Measurements from ENCODE around the gene GAPDH.

GAPDH gene

GRCh38 chr12:6526201-6526600, 8.1 kb upstream of the GAPDH start:
- no peaks in the 10 kb centered on the region for H3K9me3 ChIP-seq (replicated peaks in 1 of 2; ENCODE audit: control insufficient read depth in 2 of 2, insufficient read depth in 1 of 2, low read depth in 1 of 2, low read length in 2 of 2)
- H3K4me2 ChIP-seq (ENCODE audit: insufficient read depth, low read length, poor library complexity, severe bottlenecking), result no peak overlapping the region
- H3K4me3 ChIP-seq (ENCODE audit: low read length in 2 of 2), result no peak overlapping the region
- H3K14ac ChIP-seq (ENCODE audit: low read length), result no peak overlapping the region
- WGBS, 2 donors (ENCODE audit: extremely low coverage in 2 of 2, insufficient read length in 2 of 2, insufficient replicate concordance in 1 of 2), result no CpG with 5 or more reads among the region's 7 CpGs
- H3K27me3 ChIP-seq (ENCODE audit: control insufficient read depth in 3 of 3, insufficient read depth in 3 of 3, low read depth in 1 of 3, low read length in 3 of 3), result no peaks in the 10 kb centered on the region
- no peak overlapping the region for H4K8ac ChIP-seq (ENCODE audit: low read depth, low read length)
- no peak overlapping the region for H3K23ac ChIP-seq (ENCODE audit: low read depth, low read length, poor library complexity)
- no peak overlapping the region for H2AFZ ChIP-seq (ENCODE audit: low read length)
- DNase-seq (ENCODE audit: low spot score), result no peak
- no peak overlapping the region for H3K4ac ChIP-seq (ENCODE audit: low read length)
- peaks cover 87 to 100% of the 10 kb centered on the region in 2 donors for H3K36me3 ChIP-seq (replicated peaks in 1 of 2; ENCODE audit: control insufficient read depth in 2 of 2, insufficient read depth in 2 of 2, low read length in 2 of 2)
- no peak overlapping the region for H3K27ac ChIP-seq (replicated peaks; ENCODE audit: low read length)
- no peak overlapping the region for H2BK12ac ChIP-seq (ENCODE audit: low read length)
- no peaks in the 10 kb centered on the region for H3K4me1 ChIP-seq (ENCODE audit: control insufficient read depth in 2 of 2, insufficient read depth in 1 of 2, low read depth in 1 of 2, low read length in 2 of 2)
- no peak overlapping the region for H2BK15ac ChIP-seq (ENCODE audit: low read length)
- H4K91ac ChIP-seq (ENCODE audit: low read depth, low read length, poor library complexity), result no peak overlapping the region
- no peak overlapping the region for H3K9ac ChIP-seq (ENCODE audit: low read depth, low read length, poor library complexity)
- H3K79me1 ChIP-seq (ENCODE audit: low read depth, low read length), result no peaks in the 10 kb centered on the region
- H2AK5ac ChIP-seq (ENCODE audit: low read depth, low read length), result no peak overlapping the region
- H2BK120ac ChIP-seq (ENCODE audit: low read depth, low read length), result no peak overlapping the region
- H3K18ac ChIP-seq (ENCODE audit: low read length), result no peak overlapping the region
- no peak overlapping the region for H2BK5ac ChIP-seq (ENCODE audit: low read length)

DNA sequence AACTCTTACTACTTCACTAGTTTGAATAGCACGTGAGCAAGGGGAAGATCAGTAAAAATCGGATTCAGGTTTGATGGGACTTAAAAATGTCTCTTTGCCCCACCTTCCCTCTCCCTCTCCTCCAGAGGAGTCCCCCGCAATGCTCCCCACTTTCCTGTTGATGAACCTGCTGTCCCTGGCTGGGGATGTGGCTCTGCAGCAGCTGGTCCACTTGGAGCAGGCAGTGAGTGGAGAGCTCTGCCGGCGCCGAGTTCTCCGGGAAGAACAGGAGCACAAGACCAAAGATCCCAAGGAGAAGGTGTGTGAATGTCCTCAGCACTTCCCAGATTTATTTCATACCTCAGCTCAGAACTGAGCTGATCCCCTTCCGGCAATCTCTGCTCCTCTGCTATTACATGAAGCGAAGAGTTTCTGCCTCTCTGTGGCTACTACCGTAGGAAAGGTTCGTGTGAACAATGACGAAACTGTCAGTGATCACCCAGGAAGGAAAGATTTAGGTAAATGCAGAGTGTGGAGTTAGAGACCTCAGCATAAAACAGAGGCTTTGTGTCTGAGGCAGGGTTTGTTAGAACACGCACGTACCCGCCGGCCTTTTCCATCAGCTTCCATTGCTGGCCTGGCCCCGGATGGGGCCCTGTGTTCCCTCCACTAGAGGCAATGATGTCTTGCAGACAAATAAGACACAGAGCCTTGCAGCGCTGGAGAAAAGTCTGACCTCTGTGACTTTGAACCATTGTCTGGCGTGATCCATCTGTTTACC, 7.4 kb upstream of the GAPDH start:
- Histone ChIP-seq H2BK5ac (ENCODE audit: low read length) (no peak overlapping the region), H2BK15ac (ENCODE audit: low read length) (no peak overlapping the region), H3K9ac (ENCODE audit: low read depth, low read length, poor library complexity) (no peak overlapping the region), H3K36me3 (replicated peaks in 1 of 2; ENCODE audit: control insufficient read depth in 2 of 2, insufficient read depth in 2 of 2, low read length in 2 of 2) (peaks cover 81 to 100% of the 10 kb centered on the region in 2 donors), H3K4me2 (ENCODE audit: insufficient read depth, low read length, poor library complexity, severe bottlenecking) (no peak overlapping the region), H2BK120ac (ENCODE audit: low read depth, low read length) (no peak overlapping the region), H3K79me1 (ENCODE audit: low read depth, low read length) (no peaks in the 10 kb centered on the region), H3K4ac (ENCODE audit: low read length) (no peak overlapping the region), H2BK12ac (ENCODE audit: low read length) (no peak overlapping the region), H3K27me3 (ENCODE audit: control insufficient read depth in 3 of 3, insufficient read depth in 3 of 3, low read depth in 1 of 3, low read length in 3 of 3) (no peaks in the 10 kb centered on the region), H3K9me3 (replicated peaks in 1 of 2; ENCODE audit: control insufficient read depth in 2 of 2, insufficient read depth in 1 of 2, low read depth in 1 of 2, low read length in 2 of 2) (no peaks in the 10 kb centered on the region), H2AFZ (ENCODE audit: low read length) (no peak overlapping the region), H2AK5ac (ENCODE audit: low read depth, low read length) (no peak overlapping the region), H3K4me3 (ENCODE audit: low read length in 2 of 2) (no peak overlapping the region), H3K14ac (ENCODE audit: low read length) (no peak overlapping the region), H3K27ac (replicated peaks; ENCODE audit: low read length) (no peak overlapping the region), H3K4me1 (ENCODE audit: control insufficient read depth in 2 of 2, insufficient read depth in 1 of 2, low read depth in 1 of 2, low read length in 2 of 2) (peaks cover 1 to 4% of the 10 kb centered on the region in 2 donors), H4K8ac (ENCODE audit: low read depth, low read length) (no peak overlapping the region), H4K91ac (ENCODE audit: low read depth, low read length, poor library complexity) (no peak overlapping the region), H3K23ac (ENCODE audit: low read depth, low read length, poor library complexity) (no peak overlapping the region), H3K18ac (ENCODE audit: low read length) (no peak overlapping the region)
- no peak for DNase-seq (ENCODE audit: low spot score)
- no CpG with 5 or more reads among the region's 19 CpGs for WGBS, 2 donors (ENCODE audit: extremely low coverage in 2 of 2, insufficient read length in 2 of 2, insufficient replicate concordance in 1 of 2)

DNA sequence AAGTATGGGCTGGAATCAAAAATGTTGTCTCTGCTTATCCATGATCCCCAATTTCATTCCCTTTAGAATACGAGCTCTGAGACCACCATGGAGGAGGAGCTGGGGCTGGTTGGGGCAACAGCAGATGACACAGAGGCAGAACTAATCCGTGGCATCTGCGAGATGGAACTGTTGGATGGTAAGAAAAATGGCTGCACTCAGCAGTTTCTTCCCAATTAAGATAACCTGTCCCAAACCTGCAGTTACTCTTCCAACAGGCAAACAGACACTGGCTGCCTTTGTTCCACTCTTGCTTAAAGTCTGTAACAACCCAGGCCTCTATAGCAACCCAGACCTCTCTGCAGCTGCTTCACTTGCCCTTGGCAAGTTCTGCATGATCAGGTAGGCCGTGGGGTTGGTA, 6.6 kb upstream of the GAPDH start:
- Histone ChIP-seq H3K14ac (ENCODE audit: low read length) (no peak overlapping the region), H3K9ac (ENCODE audit: low read depth, low read length, poor library complexity) (no peak overlapping the region), H3K27me3 (ENCODE audit: control insufficient read depth in 3 of 3, insufficient read depth in 3 of 3, low read depth in 1 of 3, low read length in 3 of 3) (no peaks in the 10 kb centered on the region), H3K27ac (replicated peaks; ENCODE audit: low read length) (no peak overlapping the region), H3K9me3 (replicated peaks in 1 of 2; ENCODE audit: control insufficient read depth in 2 of 2, insufficient read depth in 1 of 2, low read depth in 1 of 2, low read length in 2 of 2) (no peaks in the 10 kb centered on the region), H3K23ac (ENCODE audit: low read depth, low read length, poor library complexity) (no peak overlapping the region), H2AFZ (ENCODE audit: low read length) (no peak overlapping the region), H3K4me1 (ENCODE audit: control insufficient read depth in 2 of 2, insufficient read depth in 1 of 2, low read depth in 1 of 2, low read length in 2 of 2) (peaks cover 9 to 11% of the 10 kb centered on the region in 2 donors), H3K4me3 (ENCODE audit: low read length in 2 of 2) (no peak overlapping the region), H2AK5ac (ENCODE audit: low read depth, low read length) (no peak overlapping the region), H2BK12ac (ENCODE audit: low read length) (no peak overlapping the region), H2BK5ac (ENCODE audit: low read length) (no peak overlapping the region), H3K4ac (ENCODE audit: low read length) (no peak overlapping the region), H3K4me2 (ENCODE audit: insufficient read depth, low read length, poor library complexity, severe bottlenecking) (no peak overlapping the region), H3K36me3 (replicated peaks in 1 of 2; ENCODE audit: control insufficient read depth in 2 of 2, insufficient read depth in 2 of 2, low read length in 2 of 2) (peaks cover 74 to 96% of the 10 kb centered on the region in 2 donors), H2BK120ac (ENCODE audit: low read depth, low read length) (no peak overlapping the region), H4K91ac (ENCODE audit: low read depth, low read length, poor library complexity) (no peak overlapping the region), H4K8ac (ENCODE audit: low read depth, low read length) (no peak overlapping the region), H2BK15ac (ENCODE audit: low read length) (no peak overlapping the region), H3K18ac (ENCODE audit: low read length) (no peak overlapping the region), H3K79me1 (ENCODE audit: low read depth, low read length) (no peaks in the 10 kb centered on the region)
- no peak for DNase-seq (ENCODE audit: low spot score)
- WGBS, 2 donors (ENCODE audit: extremely low coverage in 2 of 2, insufficient read length in 2 of 2, insufficient replicate concordance in 1 of 2), result no CpG with 5 or more reads among the region's 4 CpGs

DNA sequence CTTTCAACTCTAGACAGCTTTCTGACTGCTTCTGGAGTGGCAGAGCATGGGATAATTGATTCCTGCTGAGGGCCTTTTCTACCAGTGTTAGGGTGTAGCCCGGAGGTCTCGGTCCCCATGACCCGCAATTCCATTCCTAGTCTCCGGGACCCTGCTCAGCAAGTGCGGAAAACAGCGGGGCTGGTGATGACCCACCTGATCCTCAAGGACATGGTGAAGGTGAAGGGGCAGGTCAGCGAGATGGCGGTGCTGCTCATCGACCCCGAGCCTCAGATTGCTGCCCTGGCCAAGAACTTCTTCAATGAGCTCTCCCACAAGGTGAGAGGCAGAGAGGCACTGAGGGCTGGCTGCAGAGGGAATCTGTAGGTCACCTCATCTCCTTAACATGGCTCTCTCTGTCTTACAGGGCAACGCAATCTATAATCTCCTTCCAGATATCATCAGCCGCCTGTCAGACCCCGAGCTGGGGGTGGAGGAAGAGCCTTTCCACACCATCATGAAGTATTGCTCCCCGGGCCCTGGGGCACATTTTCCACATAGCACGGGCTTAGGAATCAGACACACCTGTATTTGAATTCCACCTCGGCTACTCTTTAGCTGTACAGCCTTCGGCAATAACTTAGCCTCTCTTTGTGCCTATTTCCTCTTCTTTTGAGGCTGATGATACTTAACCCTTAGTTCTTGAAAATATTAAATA, 5.6 kb upstream of the GAPDH start:
- H4K91ac ChIP-seq (ENCODE audit: low read depth, low read length, poor library complexity), result no peak overlapping the region
- no peak overlapping the region for H3K4me3 ChIP-seq (ENCODE audit: low read length in 2 of 2)
- H3K79me1 ChIP-seq (ENCODE audit: low read depth, low read length), result no peaks in the 10 kb centered on the region
- H2AFZ ChIP-seq (ENCODE audit: low read length), result no peak overlapping the region
- peaks cover 68 to 86% of the 10 kb centered on the region in 2 donors for H3K36me3 ChIP-seq (replicated peaks in 1 of 2; ENCODE audit: control insufficient read depth in 2 of 2, insufficient read depth in 2 of 2, low read length in 2 of 2)
- no peak overlapping the region for H2BK12ac ChIP-seq (ENCODE audit: low read length)
- peaks cover 12% of the 10 kb centered on the region in 2 donors for H3K4me1 ChIP-seq (ENCODE audit: control insufficient read depth in 2 of 2, insufficient read depth in 1 of 2, low read depth in 1 of 2, low read length in 2 of 2)
- H3K4ac ChIP-seq (ENCODE audit: low read length), result no peak overlapping the region
- H3K23ac ChIP-seq (ENCODE audit: low read depth, low read length, poor library complexity), result no peak overlapping the region
- H3K9me3 ChIP-seq (replicated peaks in 1 of 2; ENCODE audit: control insufficient read depth in 2 of 2, insufficient read depth in 1 of 2, low read depth in 1 of 2, low read length in 2 of 2), result no peaks in the 10 kb centered on the region
- H3K27me3 ChIP-seq (ENCODE audit: control insufficient read depth in 3 of 3, insufficient read depth in 3 of 3, low read depth in 1 of 3, low read length in 3 of 3), result no peaks in the 10 kb centered on the region
- no peak overlapping the region for H3K14ac ChIP-seq (ENCODE audit: low read length)
- no peak overlapping the region for H2BK15ac ChIP-seq (ENCODE audit: low read length)
- H3K27ac ChIP-seq (replicated peaks; ENCODE audit: low read length), result no peak overlapping the region
- H3K9ac ChIP-seq (ENCODE audit: low read depth, low read length, poor library complexity), result no peak overlapping the region
- H3K18ac ChIP-seq (ENCODE audit: low read length), result no peak overlapping the region
- DNase-seq (ENCODE audit: low spot score), result no peak
- H2BK120ac ChIP-seq (ENCODE audit: low read depth, low read length), result no peak overlapping the region
- H4K8ac ChIP-seq (ENCODE audit: low read depth, low read length), result no peak overlapping the region
- no peak overlapping the region for H2BK5ac ChIP-seq (ENCODE audit: low read length)
- no CpG with 5 or more reads among the region's 17 CpGs for WGBS, 2 donors (ENCODE audit: extremely low coverage in 2 of 2, insufficient read length in 2 of 2, insufficient replicate concordance in 1 of 2)
- H2AK5ac ChIP-seq (ENCODE audit: low read depth, low read length), result no peak overlapping the region
- H3K4me2 ChIP-seq (ENCODE audit: insufficient read depth, low read length, poor library complexity, severe bottlenecking), result no peak overlapping the region
